ENCODE data around the gene SORCS2. TPM values are rescaled to one million over a fixed set of nuclear protein-coding genes. Genes with fewer than 3 reads are reported as not detected.

The SORCS2 gene
- total RNA-seq, 1 donor from 2014 or later, result 13.8 TPM

DNA sequence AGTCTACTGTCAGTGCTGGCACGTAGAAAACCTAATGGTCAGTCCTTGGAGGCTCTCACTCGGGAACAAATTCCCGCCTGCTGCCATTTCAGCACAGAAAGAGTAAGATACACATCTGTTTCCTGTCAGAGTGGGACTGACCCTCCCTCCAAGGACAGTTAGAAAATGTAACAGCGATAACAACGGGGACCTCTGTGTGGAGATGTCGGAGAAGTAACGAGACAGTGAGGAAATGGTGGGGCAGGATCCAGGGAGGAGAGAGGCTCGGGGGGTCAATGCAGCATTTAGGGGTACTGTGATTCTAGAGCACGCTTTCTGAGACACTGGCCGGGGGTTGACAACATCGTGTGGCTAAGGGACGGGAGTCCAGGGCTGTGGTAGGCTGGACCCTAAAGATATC lies 36.0 kb upstream of the SORCS2 start:
- no peak overlapping the region for H3K4me3 ChIP-seq (ENCODE audit: insufficient read depth, low read depth, low read length)
- peaks cover 12% of the 10 kb centered on the region for H3K4me1 ChIP-seq (ENCODE audit: insufficient read depth, low read length)
- Mint-ChIP-seq H3K4me1 (ENCODE audit: low read depth, unreplicated experiment) (peaks cover 27% of the 10 kb centered on the region), H3K27me3 (ENCODE audit: low read depth, unreplicated experiment) (peaks cover 55% of the 10 kb centered on the region), H3K27ac (ENCODE audit: unreplicated experiment) (peak overlapping the region; percentile 26), H3K4me3 (ENCODE audit: unreplicated experiment) (no peak overlapping the region), H3K36me3 (ENCODE audit: low read depth, unreplicated experiment) (peaks cover 3% of the 10 kb centered on the region), H3K9me3 (ENCODE audit: unreplicated experiment) (peaks cover 5% of the 10 kb centered on the region)
- no peak overlapping the region for H3K9ac ChIP-seq (ENCODE audit: low read length)
- DNase-seq (ENCODE audit: low read depth) (no peak), FAIRE-seq (no peak)
- H3K79me2 ChIP-seq (ENCODE audit: insufficient read depth, low read length), result no peaks in the 10 kb centered on the region
- TF ChIP-seq EZH2 (IDR thresholded peaks at IDR 0.05; ENCODE audit: insufficient read depth, low read length), result no peak
- TF ChIP-seq, protein P1, sequence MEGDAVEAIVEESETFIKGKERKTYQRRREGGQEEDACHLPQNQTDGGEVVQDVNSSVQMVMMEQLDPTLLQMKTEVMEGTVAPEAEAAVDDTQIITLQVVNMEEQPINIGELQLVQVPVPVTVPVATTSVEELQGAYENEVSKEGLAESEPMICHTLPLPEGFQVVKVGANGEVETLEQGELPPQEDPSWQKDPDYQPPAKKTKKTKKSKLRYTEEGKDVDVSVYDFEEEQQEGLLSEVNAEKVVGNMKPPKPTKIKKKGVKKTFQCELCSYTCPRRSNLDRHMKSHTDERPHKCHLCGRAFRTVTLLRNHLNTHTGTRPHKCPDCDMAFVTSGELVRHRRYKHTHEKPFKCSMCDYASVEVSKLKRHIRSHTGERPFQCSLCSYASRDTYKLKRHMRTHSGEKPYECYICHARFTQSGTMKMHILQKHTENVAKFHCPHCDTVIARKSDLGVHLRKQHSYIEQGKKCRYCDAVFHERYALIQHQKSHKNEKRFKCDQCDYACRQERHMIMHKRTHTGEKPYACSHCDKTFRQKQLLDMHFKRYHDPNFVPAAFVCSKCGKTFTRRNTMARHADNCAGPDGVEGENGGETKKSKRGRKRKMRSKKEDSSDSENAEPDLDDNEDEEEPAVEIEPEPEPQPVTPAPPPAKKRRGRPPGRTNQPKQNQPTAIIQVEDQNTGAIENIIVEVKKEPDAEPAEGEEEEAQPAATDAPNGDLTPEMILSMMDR (IDR thresholded peaks at IDR 0.05; ENCODE audit: insufficient read depth, low read depth, low read length), result no peak
- H3K9me3 ChIP-seq (ENCODE audit: insufficient read depth, low read depth, low read length), result no peaks in the 10 kb centered on the region
- H4K20me1 ChIP-seq (ENCODE audit: insufficient read depth, low read length), result no peaks in the 10 kb centered on the region
- H3K36me3 ChIP-seq (ENCODE audit: insufficient read depth, low read length), result no peaks in the 10 kb centered on the region
- peaks cover 13% of the 10 kb centered on the region for H3K27me3 ChIP-seq (ENCODE audit: insufficient read depth, low read length)
- H3K4me2 ChIP-seq (ENCODE audit: low read length), result no peak overlapping the region
- H2AFZ ChIP-seq (ENCODE audit: low read depth, low read length), result no peak overlapping the region
- H3K27ac ChIP-seq (ENCODE audit: low read depth, low read length), result no peak overlapping the region

DNA sequence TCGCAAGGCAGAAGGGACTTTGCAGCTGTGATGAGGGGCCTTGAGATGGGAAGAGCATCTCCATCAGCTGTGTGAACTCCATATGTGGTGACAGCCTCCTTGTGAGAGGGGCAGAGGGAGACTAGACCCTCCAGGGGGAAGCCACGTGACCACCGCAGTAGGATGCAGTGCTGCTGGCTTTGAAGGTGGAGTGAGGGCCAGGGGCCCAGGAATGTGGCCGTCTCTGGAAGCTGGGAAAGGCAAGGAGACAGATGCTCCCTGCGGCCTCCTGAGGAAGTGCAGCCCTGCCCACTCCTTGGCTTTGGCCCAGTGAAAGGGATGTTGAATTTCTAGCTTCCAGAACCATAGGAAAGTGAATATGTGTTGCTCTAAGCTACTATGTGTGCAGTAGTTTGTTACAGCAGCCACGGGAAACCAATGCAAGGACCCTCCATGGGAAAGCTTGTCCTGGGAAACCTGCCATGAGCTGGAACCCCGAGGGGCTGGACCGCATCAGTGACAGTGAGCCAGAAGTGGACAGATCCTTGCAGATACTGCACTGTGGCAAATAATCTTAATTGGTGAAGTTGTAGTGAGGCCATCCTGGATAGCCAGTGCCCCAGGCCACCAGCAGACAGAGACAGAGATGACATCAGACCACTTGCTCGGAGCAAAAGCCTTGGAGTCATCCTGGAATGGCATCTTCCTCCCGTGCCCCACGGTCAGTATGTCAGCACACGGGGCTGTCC lies 35.4 kb upstream of the SORCS2 start:
- Mint-ChIP-seq H3K4me3 (ENCODE audit: unreplicated experiment) (no peak overlapping the region), H3K27ac (ENCODE audit: unreplicated experiment) (no peak overlapping the region), H3K27me3 (ENCODE audit: low read depth, unreplicated experiment) (peaks cover 54% of the 10 kb centered on the region), H3K36me3 (ENCODE audit: low read depth, unreplicated experiment) (peaks cover 3% of the 10 kb centered on the region), H3K9me3 (ENCODE audit: unreplicated experiment) (peaks cover 5% of the 10 kb centered on the region), H3K4me1 (ENCODE audit: low read depth, unreplicated experiment) (peaks cover 29% of the 10 kb centered on the region)
- Histone ChIP-seq H3K36me3 (ENCODE audit: insufficient read depth, low read length) (no peaks in the 10 kb centered on the region), H3K9me3 (ENCODE audit: insufficient read depth, low read depth, low read length) (no peaks in the 10 kb centered on the region), H3K4me3 (ENCODE audit: insufficient read depth, low read depth, low read length) (no peak overlapping the region), H3K9ac (ENCODE audit: low read length) (no peak overlapping the region), H3K4me2 (ENCODE audit: low read length) (no peak overlapping the region), H3K27ac (ENCODE audit: low read depth, low read length) (no peak overlapping the region), H4K20me1 (ENCODE audit: insufficient read depth, low read length) (no peaks in the 10 kb centered on the region), H3K4me1 (ENCODE audit: insufficient read depth, low read length) (peaks cover 14% of the 10 kb centered on the region), H2AFZ (ENCODE audit: low read depth, low read length) (no peak overlapping the region), H3K79me2 (ENCODE audit: insufficient read depth, low read length) (no peaks in the 10 kb centered on the region), H3K27me3 (ENCODE audit: insufficient read depth, low read length) (peaks cover 13% of the 10 kb centered on the region)
- DNase-seq (ENCODE audit: low read depth) (no peak), FAIRE-seq (peak; percentile 43)
- TF ChIP-seq, protein P1 (IDR thresholded peaks at IDR 0.05; ENCODE audit: insufficient read depth, low read depth, low read length), result peak; percentile 61
- TF ChIP-seq EZH2 (IDR thresholded peaks at IDR 0.05; ENCODE audit: insufficient read depth, low read length), result no peak

DNA sequence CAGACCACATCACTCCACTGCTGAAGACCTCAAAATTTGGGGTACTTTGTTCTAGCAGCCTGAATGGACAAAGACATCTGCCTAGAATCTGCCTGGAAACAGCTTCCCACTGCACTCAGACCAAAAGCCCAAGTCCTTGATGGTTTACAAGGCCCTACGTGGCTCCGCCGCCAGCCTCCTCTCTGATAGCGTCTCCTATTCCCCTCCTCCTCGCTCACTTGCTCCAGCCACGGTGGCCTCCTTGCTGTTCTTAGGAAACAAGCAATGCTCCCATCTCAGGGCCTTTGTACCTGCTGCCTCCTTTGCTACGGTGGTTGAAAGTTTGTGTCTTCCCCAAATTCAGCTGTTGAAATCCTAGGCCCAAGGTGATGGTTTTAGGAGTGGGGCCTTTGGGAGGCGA lies 34.7 kb upstream of the SORCS2 start:
- no peaks in the 10 kb centered on the region for H3K9me3 ChIP-seq (ENCODE audit: insufficient read depth, low read depth, low read length)

More for the DNA sequence above, 34.7 kb upstream of the SORCS2 start:
- H3K9ac ChIP-seq (ENCODE audit: low read length), result no peak overlapping the region
- peaks cover 13% of the 10 kb centered on the region for H3K27me3 ChIP-seq (ENCODE audit: insufficient read depth, low read length)
- H3K79me2 ChIP-seq (ENCODE audit: insufficient read depth, low read length), result no peaks in the 10 kb centered on the region
- H3K4me3 ChIP-seq (ENCODE audit: insufficient read depth, low read depth, low read length), result no peak overlapping the region
- no peak for FAIRE-seq
- Mint-ChIP-seq H3K4me3 (ENCODE audit: unreplicated experiment) (no peak overlapping the region), H3K27ac (ENCODE audit: unreplicated experiment) (no peak overlapping the region), H3K27me3 (ENCODE audit: low read depth, unreplicated experiment) (peaks cover 58% of the 10 kb centered on the region), H3K36me3 (ENCODE audit: low read depth, unreplicated experiment) (peaks cover 3% of the 10 kb centered on the region), H3K9me3 (ENCODE audit: unreplicated experiment) (peaks cover 5% of the 10 kb centered on the region), H3K4me1 (ENCODE audit: low read depth, unreplicated experiment) (peaks cover 31% of the 10 kb centered on the region)
- no peak overlapping the region for H3K27ac ChIP-seq (ENCODE audit: low read depth, low read length)
- no peak overlapping the region for H2AFZ ChIP-seq (ENCODE audit: low read depth, low read length)
- H4K20me1 ChIP-seq (ENCODE audit: insufficient read depth, low read length), result no peaks in the 10 kb centered on the region
- peaks cover 14% of the 10 kb centered on the region for H3K4me1 ChIP-seq (ENCODE audit: insufficient read depth, low read length)
- TF ChIP-seq, protein P1 (IDR thresholded peaks at IDR 0.05; ENCODE audit: insufficient read depth, low read depth, low read length), result no peak
- no peak for TF ChIP-seq EZH2 (IDR thresholded peaks at IDR 0.05; ENCODE audit: insufficient read depth, low read length)
- H3K36me3 ChIP-seq (ENCODE audit: insufficient read depth, low read length), result no peaks in the 10 kb centered on the region
- no peak for DNase-seq (ENCODE audit: low read depth)
- H3K4me2 ChIP-seq (ENCODE audit: low read length), result no peak overlapping the region

All from astrocyte (in vitro differentiated cells and primary cell).